ENCODE data around the gene CAB39. TPM values are rescaled to one million over a fixed set of nuclear protein-coding genes. Genes with fewer than 3 reads are reported as not detected.

Gene CAB39
- total and polyA plus RNA-seq, 2 of the 8 experiments (the other 6 are each of a cell fraction or from before 2014, with no cell fraction given), result 16.4 to 50.5 TPM

- H3K23me2 ChIP-seq (ENCODE audit: low read depth, low read length), result no peaks in the 10 kb centered on the region
- H3K79me2 ChIP-seq (ENCODE audit: control insufficient read depth in 1 of 2, insufficient read depth in 2 of 2, low read length in 2 of 2), result peaks cover 0 to 61% of the 10 kb centered on the region in 2 experiments; a peak in 3 of 4 replicates
- H4K8ac ChIP-seq (ENCODE audit: extremely low read depth, insufficient read depth, low read length), result no peak overlapping the region
- ChIA-PET POLR2A (ENCODE audit: partially characterized antibody) (interaction anchor here (1.2 kb wide), 1 partner anchor 11 kb away, joined by 3 read pairs; no protein-coding TSS in a partner anchor), CTCF (ENCODE audit: partially characterized antibody) (interaction anchor here (1.5 to 1.9 kb wide), 3 partner anchors 16 to 52 kb away, joined by 3 to 6 read pairs (median 4); no protein-coding TSS in a partner anchor)
- H3K14ac ChIP-seq (ENCODE audit: insufficient read length), result no peak overlapping the region
- no peak overlapping the region for H3K4me3 ChIP-seq (ENCODE audit: extremely low read depth in 1 of 4, insufficient read depth in 2 of 4, low read depth in 3 of 4, low read length in 4 of 4)
- no peaks in the 10 kb centered on the region; the same call in 1 of the 2 replicates for H3K79me1 ChIP-seq (ENCODE audit: low read depth, low read length)
- H3K27ac ChIP-seq (ENCODE audit: low read depth, low read length), result no peak overlapping the region
- H3K56ac ChIP-seq (replicated peaks; ENCODE audit: insufficient read length, low read depth, low read length), result no peak overlapping the region
- H4K91ac ChIP-seq (replicated peaks; ENCODE audit: insufficient read length, low read length), result no peak overlapping the region
- WGBS, 2 experiments (ENCODE audit: extremely low coverage in 1 of 2, insufficient coverage in 1 of 2, insufficient read length in 1 of 2, insufficient replicate concordance in 2 of 2, low coverage in 1 of 2, low lambda C conversion rate in 2 of 2, missing lambda C conversion rate in 1 of 2), result 87% methylated on average over 4 of the region's 4 CpGs; no CpG with 5 or more reads in 1 of the 2 experiments
- H3K23ac ChIP-seq (ENCODE audit: insufficient read length), result no peak overlapping the region
- no peak overlapping the region for H2BK12ac ChIP-seq (ENCODE audit: low read depth, low read length)
- no peaks in the 10 kb centered on the region; a peak in 1 of 8 replicates for H3K36me3 ChIP-seq (ENCODE audit: control insufficient read depth in 2 of 4, insufficient read depth in 4 of 4, low read length in 3 of 4)
- H4K20me1 ChIP-seq (replicated peaks in 1 of 2; ENCODE audit: control insufficient read depth in 1 of 2, insufficient read depth in 2 of 2, low read length in 2 of 2), result peaks cover 0 to 5% of the 10 kb centered on the region in 2 experiments
- DNase-seq (ENCODE audit: low read depth in 1 of 2, low spot score in 2 of 2) (no peak), FAIRE-seq (no peak)
- no peak overlapping the region for H2AFZ ChIP-seq (ENCODE audit: low read length)
- no peak overlapping the region for H3K4ac ChIP-seq (replicated peaks; ENCODE audit: insufficient read length, low read depth, low read length)
- no peak overlapping the region for H4K5ac ChIP-seq (ENCODE audit: insufficient read length, low read depth, low read length)
- no peak overlapping the region for H2BK15ac ChIP-seq (ENCODE audit: low read length)
- H3K4me1 ChIP-seq (replicated peaks in 1 of 4; ENCODE audit: control insufficient read depth in 3 of 4, insufficient read depth in 4 of 4, low read length in 3 of 4), result no peaks in the 10 kb centered on the region
- H3K18ac ChIP-seq (ENCODE audit: extremely low read depth, low read length), result no peak overlapping the region
- H3K9me3 ChIP-seq (ENCODE audit: insufficient read depth in 2 of 2, low read depth in 1 of 2, low read length in 1 of 2), result no peaks in the 10 kb centered on the region
- H3K4me2 ChIP-seq (ENCODE audit: insufficient read depth in 1 of 2, low read depth in 2 of 2, low read length in 2 of 2), result no peak overlapping the region
- H2BK20ac ChIP-seq (ENCODE audit: low read length), result no peak overlapping the region
- no peak overlapping the region for H2AK5ac ChIP-seq (ENCODE audit: low read depth, low read length)
- no peaks in the 10 kb centered on the region for H3K27me3 ChIP-seq (replicated peaks in 1 of 4; ENCODE audit: control insufficient read depth in 3 of 4, extremely low read depth in 1 of 4, insufficient read depth in 3 of 4, low read length in 3 of 4)
- H2BK5ac ChIP-seq (ENCODE audit: low read depth, low read length), result no peak overlapping the region
- H3K9ac ChIP-seq (replicated peaks in 1 of 4; ENCODE audit: extremely low read depth in 1 of 4, low read depth in 3 of 4, low read length in 3 of 4), result no peak overlapping the region
- H2BK120ac ChIP-seq (replicated peaks; ENCODE audit: low read depth, low read length), result no peak overlapping the region
- TF ChIP-seq PHF8 (conservative IDR thresholded peaks at IDR 0.05; ENCODE audit: low read depth, low read length), result no peak
- TF ChIP-seq BCL11A (IDR thresholded peaks at IDR 0.05; ENCODE audit: low read depth in 2 of 2, low read length in 2 of 2), result no peak
- TF ChIP-seq POLR2AphosphoS5 (IDR thresholded peaks at IDR 0.05; ENCODE audit: low read depth, low read length), result no peak
- TF ChIP-seq KDM4A (IDR thresholded peaks at IDR 0.05; ENCODE audit: low read depth, low read length, severe bottlenecking), result no peak
- no peak for TF ChIP-seq BACH1 (IDR thresholded peaks at IDR 0.05; ENCODE audit: low read length)
- TF ChIP-seq CREB1 (IDR thresholded peaks at IDR 0.05), result no peak
- no peak for TF ChIP-seq FOSL1 (IDR thresholded peaks at IDR 0.05; ENCODE audit: insufficient read depth, low read depth, low read length)
- no peak for TF ChIP-seq RNF2 (IDR thresholded peaks at IDR 0.05; ENCODE audit: borderline replicate concordance, low read depth, low read length, missing control alignments, poor library complexity, severe bottlenecking)
- no peak for TF ChIP-seq USF2 (IDR thresholded peaks at IDR 0.05; ENCODE audit: low read length)
- TF ChIP-seq RAD21 (IDR thresholded peaks at IDR 0.05 in 1 of 2, conservative IDR thresholded peaks at IDR 0.05 in 1 of 2; ENCODE audit: low read depth in 2 of 2, low read length in 2 of 2), result no peak
- no peak for TF ChIP-seq TBP (IDR thresholded peaks at IDR 0.05; ENCODE audit: low read depth, low read length)
- TF ChIP-seq KDM5A (IDR thresholded peaks at IDR 0.05; ENCODE audit: low read length), result no peak
Observed at GRCh38 chr2:230746213-230746612, 33.6 kb downstream of the CAB39 start.

Measured in H1 (cell line).